Hindlimb muscle (tissue), 1 donor: ENCODE data around the gene THOC6. TPM values are rescaled to one million over a fixed set of nuclear protein-coding genes. Genes with fewer than 3 reads are reported as not detected.
"Not testable (repeated sequence)": the region's sequence is repeated elsewhere in the genome, so short reads cannot be mapped to it uniquely, and the experiment has no call there.

Experiments used
- DNase-seq: peaks from one replicate; pipeline ENCODE4 v3.0.0-alpha.2; 2013
- polyA plus RNA-seq: library from polyadenylated mRNA; unstranded; fragments of 120-200 nt; gene quantifications from one replicate; pipeline ENCODE4 v1.2.1, GENCODE V29; 2013; ENCODE audit not compliant: insufficient read length

THOC6 gene
- polyA plus RNA-seq, 1 donor, result 21.8 TPM

GRCh38 chr16:3075523-3075915 is 51.7 kb downstream of the THOC6 start:
- no peak for DNase-seq

- DNase-seq, result not testable (repeated sequence)
Observed at GRCh38 chr16:3075946-3076345, 52.1 kb downstream of the THOC6 start.

GRCh38 chr16:3076577-3076976 is 52.7 kb downstream of the THOC6 start:
- no peak for DNase-seq

Other genes starting within 250 kb of the THOC6 start
- 148 TPM for gene ELOB, start 246.8 kb upstream of the THOC6 start, polyA plus RNA-seq
- not detected for gene PRSS33, start 236.5 kb upstream of the THOC6 start, polyA plus RNA-seq
- not detected for gene PRSS41, start 225.6 kb upstream of the THOC6 start, polyA plus RNA-seq
- not detected for gene PRSS21, start 206.8 kb upstream of the THOC6 start, polyA plus RNA-seq
- gene ZG16B, start 193.7 kb upstream of the THOC6 start, polyA plus RNA-seq, result 0.56 TPM
- not detected for gene PRSS22, start 165.9 kb upstream of the THOC6 start, polyA plus RNA-seq
- gene FLYWCH2, start 140.8 kb upstream of the THOC6 start, polyA plus RNA-seq, result 16.1 TPM
- gene FLYWCH1, start 112.1 kb upstream of the THOC6 start, polyA plus RNA-seq, result 23.7 TPM
- 6.1 TPM for gene KREMEN2, start 59.8 kb upstream of the THOC6 start, polyA plus RNA-seq
- 7.0 TPM for gene PAQR4, start 54.7 kb upstream of the THOC6 start, polyA plus RNA-seq
- 11.4 TPM for gene PKMYT1, start 43.6 kb upstream of the THOC6 start, polyA plus RNA-seq
- 2.2 TPM for gene CLDN9, start 11.1 kb upstream of the THOC6 start, polyA plus RNA-seq
- gene CLDN6, start 5.9 kb upstream of the THOC6 start, polyA plus RNA-seq, result 0.32 TPM
- gene TNFRSF12A, start 3.7 kb upstream of the THOC6 start, polyA plus RNA-seq, result 42.5 TPM
- gene HCFC1R1, start 93 bp upstream of the THOC6 start, polyA plus RNA-seq, result 121 TPM
- gene BICDL2, start 12.9 kb downstream of the THOC6 start, polyA plus RNA-seq, result not detected
- 2.1 TPM for gene MMP25, start 22.5 kb downstream of the THOC6 start, polyA plus RNA-seq
- 161 TPM for gene IL32, start 41.6 kb downstream of the THOC6 start, polyA plus RNA-seq
- 0.34 TPM for gene ZSCAN10, start 75.3 kb downstream of the THOC6 start, polyA plus RNA-seq
- gene ZNF205, start 88.6 kb downstream of the THOC6 start, polyA plus RNA-seq, result 15.1 TPM
- 15.5 TPM for gene ZNF213, start 111.0 kb downstream of the THOC6 start, polyA plus RNA-seq
- gene OR1F1, start 164.2 kb downstream of the THOC6 start, polyA plus RNA-seq, result not detected
- 5.9 TPM for gene ZNF200, start 211.1 kb downstream of the THOC6 start, polyA plus RNA-seq
- gene MEFV, start 232.6 kb downstream of the THOC6 start, polyA plus RNA-seq, result 0.40 TPM